Spleen (tissue), 13 donors: Measurements from ENCODE around the gene FA2H. TPM values are rescaled to one million over a fixed set of nuclear protein-coding genes. Genes with fewer than 3 reads are reported as not detected.
A peak's percentile ranks its signal among the peaks of the same experiment; 100 is the strongest.

Experiments
- DNase-seq: peaks from one replicate; pipeline ENCODE4 v3.0.0-alpha.2; 2020
- H3K27ac ChIP-seq, 8 donors: fragments of 200-600 bp; sonication (generic) in 7 of 8; 1 replicate in 4 of 8; 2 replicates in 4 of 8; pipeline versions ENCODE4 v1.5.0 to v1.8.0; 2016 to 2021; ENCODE audit warnings: inconsistent platforms in 4 of 8, mild to moderate bottlenecking in 4 of 8, moderate library complexity in 1 of 8
- H3K27me3 ChIP-seq, 7 donors: fragments of 200-600 bp; sonication (generic) in 6 of 7; replicated peaks in 1 of 7; 1 replicate in 4 of 7; 2 replicates in 3 of 7; pipeline versions ENCODE4 v1.5.0 to v1.8.0; 2016 to 2021; ENCODE audit warnings: inconsistent platforms in 3 of 7, mild to moderate bottlenecking in 1 of 7
- H3K36me3 ChIP-seq, 6 donors: fragments of 200-600 bp; sonication (generic) in 5 of 6; 1 replicate in 4 of 6; 2 replicates in 2 of 6; pipeline versions ENCODE4 v1.5.0 to v1.8.0; 2016 to 2021; ENCODE audit warnings: inconsistent platforms in 2 of 6
- H3K4me1 ChIP-seq, 6 donors: fragments of 200-600 bp; sonication (generic) in 5 of 6; 1 replicate in 3 of 6; 2 replicates in 3 of 6; pipeline versions ENCODE4 v1.5.0 to v1.8.0; 2016 to 2021; ENCODE audit warnings: inconsistent platforms in 3 of 6
- H3K4me3 ChIP-seq, 8 donors: fragments of 200-600 bp; sonication (generic) in 7 of 8; 1 replicate in 4 of 8; 2 replicates in 4 of 8; pipeline versions ENCODE4 v1.5.0 to v1.8.0; 2016 to 2021; ENCODE audit warnings: inconsistent platforms in 4 of 8, mild to moderate bottlenecking in 4 of 8, moderate library complexity in 2 of 8
- H3K9me3 ChIP-seq, 8 donors: fragments of 200-600 bp; sonication (generic) in 7 of 8; 1 replicate in 4 of 8; 2 replicates in 4 of 8; pipeline versions ENCODE4 v1.5.0 to v1.8.0; 2016 to 2021; ENCODE audit warnings: inconsistent platforms in 4 of 8
- CTCF ChIP-seq, 11 experiments: fragments of 200-600 bp in 7 of 11; fragments of 450-650 bp in 4 of 11; sonication (generic) in 4 of 11; IDR thresholded peaks in 8 of 11; conservative IDR thresholded peaks in 3 of 11; 1 replicate in 7 of 11; 2 replicates in 4 of 11; pipeline versions ENCODE4 v1.4.0 to v1.8.0; 2016 to 2021; ENCODE audit warnings: antibody characterized with exemption in 11 of 11, inconsistent platforms in 4 of 11, mild to moderate bottlenecking in 1 of 11
- POLR2A ChIP-seq, 3 donors: fragments of 450-650 bp; IDR thresholded peaks; one replicate each; pipeline ENCODE4 v1.5.1; 2017; ENCODE audit warnings: antibody characterized with exemption in 3 of 3, mild to moderate bottlenecking in 1 of 3
- POLR2AphosphoS5 ChIP-seq, 3 donors: sonication (generic); formaldehyde crosslinking; IDR thresholded peaks; one replicate each; pipeline ENCODE4 v1.5.1; 2017; ENCODE audit warnings: antibody characterized with exemption in 3 of 3
- WGBS, 5 donors: extraction: QIAGEN DNeasy Blood & Tissue Kit in 3 of 5; methylation state at CpG; one replicate each; pipeline versions ENCODE4 v1.1.5 to v1.1.7; 2013 to 2018; 5-methylcytosine and 5-hydroxymethylcytosine counted together
- intact Hi-C: fragments of 100-400 bp; cut with DNase I; formaldehyde crosslinking; loops from one replicate; pipeline ENCODE4 v1.15.0; 2023; ENCODE audit warnings: low total_unique reads
- long read RNA-seq, 2 donors: transcript quantifications; one replicate each; lab custom pipeline, GENCODE V29; 2026
- polyA plus RNA-seq, 3 donors: library from polyadenylated mRNA; stranded (reverse); fragments of 200-250 nt; gene quantifications; one replicate each; pipeline ENCODE4 v1.2.1, GENCODE V29; 2013
- total RNA-seq, 7 donors: library from RNA; depleted of rRNA in 3 of 7; stranded (reverse); fragments of >200 nt in 3 of 7; fragmentation: NEBNext Ultra II Directional in 4 of 7; extraction: Animal tissue kit (Norgen Biotek cat#: 25700) in 4 of 7; gene quantifications; one replicate each; pipeline versions ENCODE4 v1.1.0 to v1.2.1, GENCODE V29; 2016 to 2021
- donor health status: healthy with polysubstance abuse.
- donor health status: DM: no; HTN: no; CAD: no; lungs with moderate emphysema.
- donor health status: DM: no; HTN: no; CAD: no.
- donor health status: Bipolar disorder and iron deficiency.
- donor health status: healthy.
- donor health status: DM: no; HTN: no; CAD: no.
- donor health status: DM: yes; HTN: yes; CAD: no.

The FA2H gene
- 1 to 10 TPM in 1 of 7 donors, under 1 TPM in 6; 0.32 to 2.6 (median 0.64) TPM for total RNA-seq
- polyA plus RNA-seq: under 1 TPM; 0.23 to 0.61 (median 0.41) TPM
- long read RNA-seq, donor 1: 0 reads
- long read RNA-seq, donor 2: 0 reads

- intact Hi-C loops: no loop called here
- DNase-seq: peak; percentile 90
- peak within 1 kb of the TSS in 1 of 8 donors; percentile 11 for H3K27ac ChIP-seq
- H3K36me3 ChIP-seq: no peaks in the 10 kb centered on the region
- H3K9me3 ChIP-seq: no peaks in the 10 kb centered on the region
- H3K27me3 ChIP-seq: peaks cover 0 to 53% (median 16%) of the 10 kb centered on the region in 7 donors
- peaks cover 0 to 35% (median 17%) of the 10 kb centered on the region in 6 donors for H3K4me1 ChIP-seq
- H3K4me3 ChIP-seq: peak within 1 kb of the TSS; percentile 17 to 73 (median 46)
- TF ChIP-seq POLR2AphosphoS5 (IDR thresholded peaks at IDR 0.05) (peak in 2 of 3 donors; percentile 41 to 66), POLR2A (IDR thresholded peaks at IDR 0.05) (no peak), CTCF (IDR thresholded peaks at IDR 0.05 in 8 of 11, conservative IDR thresholded peaks at IDR 0.05 in 3 of 11) (peak in 4 of 11 experiments; percentile 26 to 61 (median 46))
- 1 to 2% (median 2%) methylated on average over 44 to 94 of the region's 94 CpGs for WGBS, 5 donors
These were observed at the start of gene FA2H for GRCh38 chr16:74774223-74775139. Gene FA2H (minus strand): TSS chr16:74774820. CDS start chr16:74774755, 65 bp downstream.

- DNase-seq: no peak
- no peak overlapping the region for H3K4me3 ChIP-seq
- no peak overlapping the region for H3K27ac ChIP-seq
- TF ChIP-seq CTCF (IDR thresholded peaks at IDR 0.05 in 8 of 11, conservative IDR thresholded peaks at IDR 0.05 in 3 of 11) (no peak), POLR2AphosphoS5 (IDR thresholded peaks at IDR 0.05) (no peak), POLR2A (IDR thresholded peaks at IDR 0.05) (no peak)
- peaks cover 0 to 9% (median 0%) of the 10 kb centered on the region in 7 donors for H3K27me3 ChIP-seq
- intact Hi-C loops: no loop called here
- no peaks in the 10 kb centered on the region for H3K9me3 ChIP-seq
- H3K4me1 ChIP-seq: peaks cover 3 to 7% (median 5%) of the 10 kb centered on the region in 6 donors
- WGBS, 5 donors: 59 to 75% (median 66%) methylated on average over 7 of the region's 7 CpGs
- H3K36me3 ChIP-seq: no peaks in the 10 kb centered on the region
These were observed 43.2 kb upstream of the FA2H start for GRCh38 chr16:74817851-74818250.

GRCh38 chr16:74813109-74813641 lies 38.6 kb upstream of the FA2H start:
- intact Hi-C loops: no loop called here
- Histone ChIP-seq H3K9me3 (peaks cover 0 to 13% (median 3%) of the 10 kb centered on the region in 8 donors), H3K36me3 (no peaks in the 10 kb centered on the region), H3K27me3 (no peaks in the 10 kb centered on the region), H3K4me1 (peaks cover 3 to 7% (median 6%) of the 10 kb centered on the region in 6 donors), H3K27ac (no peak overlapping the region), H3K4me3 (no peak overlapping the region)
- peak; percentile 91 for DNase-seq
- TF ChIP-seq POLR2AphosphoS5 (IDR thresholded peaks at IDR 0.05): peak in 1 of 3 donors; percentile 25
- peak; percentile 42 to 94 (median 88) for TF ChIP-seq CTCF (IDR thresholded peaks at IDR 0.05 in 8 of 11, conservative IDR thresholded peaks at IDR 0.05 in 3 of 11)
- TF ChIP-seq POLR2A (IDR thresholded peaks at IDR 0.05): no peak
- 9 to 11% (median 10%) methylated on average over 18 to 25 of the region's 25 CpGs for WGBS, 5 donors
